B cell (primary cell): Measurements from ENCODE around the gene EPHA7. TPM values are rescaled to one million over a fixed set of nuclear protein-coding genes. Genes with fewer than 3 reads are reported as not detected.

Experiments
- ATAC-seq: fragments of 200-7000 bp; cut with Tn5 transposase; one replicate; pipeline ENCODE4 v1.10.0; 2021; ENCODE audit warnings: low read depth, mild to moderate bottlenecking, moderate number of reproducible peaks, moderate library complexity
- CTCF ChIA-PET: fragments of 350-600 bp; sonication (Branson Sonifier 250); formaldehyde crosslinking; loops from one replicate; lab custom pipeline; 2021; ENCODE audit warnings: antibody characterized with exemption, inconsistent platforms; lab: Charles Lee
- POLR2A ChIA-PET: fragments of 350-600 bp; sonication (Branson Sonifier 250); formaldehyde crosslinking; loops from one replicate; lab custom pipeline; 2021; ENCODE audit warnings: antibody characterized with exemption; lab: Charles Lee
- DNase-seq: peaks from one replicate; pipeline ENCODE4 v3.0.0; 2013
- H2AFZ ChIP-seq: 2 replicates; pipeline ENCODE4 v1.6.1; 2012; ENCODE audit warnings: mild to moderate bottlenecking, low read depth, low read length; ENCODE audit not compliant: insufficient read depth, poor library complexity, severe bottlenecking
- H3K27ac ChIP-seq, 2 donors: 1 replicate in 1 of 2; 2 replicates in 1 of 2; pipeline ENCODE4 v1.5.1; 2012 to 2013; ENCODE audit warnings: low read length in 2 of 2, mild to moderate bottlenecking in 2 of 2, moderate library complexity in 1 of 2
- H3K27me3 ChIP-seq, 4 experiments: fragments of 200-600 bp in 1 of 4; sonication (generic) in 1 of 4; replicated peaks in 1 of 4; 1 replicate in 2 of 4; 2 replicates in 2 of 4; pipeline versions ENCODE4 v1.6.1 to v1.7.0; 2013 to 2016; ENCODE audit warnings: low read length in 3 of 4, mild to moderate bottlenecking in 2 of 4, mixed read lengths in 1 of 4, moderate library complexity in 1 of 4; ENCODE audit not compliant: insufficient read depth in 4 of 4, control insufficient read depth in 3 of 4; ENCODE audit errors: control extremely low read depth in 1 of 4
- H3K36me3 ChIP-seq, 2 experiments: replicated peaks in 1 of 2; 1 replicate in 1 of 2; 2 replicates in 1 of 2; pipeline versions ENCODE4 v1.6.1 to v1.7.1; 2013; ENCODE audit warnings: low read length in 1 of 2; ENCODE audit not compliant: insufficient read depth in 2 of 2, control insufficient read depth in 1 of 2; ENCODE audit errors: control extremely low read depth in 1 of 2, extremely low read depth in 1 of 2
- H3K4me1 ChIP-seq, 2 donors: fragments of 200-600 bp in 1 of 2; sonication (generic) in 1 of 2; 1 replicate in 1 of 2; 2 replicates in 1 of 2; pipeline versions ENCODE4 v1.5.1 to v1.6.1; 2013 to 2017; ENCODE audit warnings: low read length in 2 of 2; ENCODE audit not compliant: control insufficient read depth in 2 of 2, insufficient read depth in 2 of 2
- H3K4me2 ChIP-seq: replicated peaks from 2 replicates; pipeline ENCODE3; 2012; ENCODE audit warnings: mild to moderate bottlenecking, low read depth, low read length; ENCODE audit not compliant: poor library complexity, severe bottlenecking
- H3K4me3 ChIP-seq, 5 experiments: fragments of 200-600 bp in 1 of 5; sonication (generic) in 1 of 5; 1 replicate in 3 of 5; 2 replicates in 2 of 5; pipeline versions ENCODE4 v1.5.1 to v1.7.0; 2011 to 2016; ENCODE audit warnings: low read length in 4 of 5, mild to moderate bottlenecking in 4 of 5, low read depth in 2 of 5, control low read depth in 1 of 5, moderate library complexity in 1 of 5; ENCODE audit not compliant: insufficient read depth in 1 of 5; ENCODE audit errors: control extremely low read depth in 1 of 5, extremely low read depth in 1 of 5
- H3K79me2 ChIP-seq: fragments of 200-600 bp; sonication (generic); one replicate; pipeline ENCODE4 v1.6.0; 2016; ENCODE audit warnings: low read length; ENCODE audit not compliant: control insufficient read depth, insufficient read depth
- H3K9ac ChIP-seq: fragments of 200-600 bp; sonication (generic); 2 replicates; pipeline ENCODE4 v1.6.1; 2017; ENCODE audit warnings: mild to moderate bottlenecking, low read length, moderate library complexity
- H3K9me3 ChIP-seq, 3 donors: one replicate each; pipeline versions ENCODE4 v1.6.1 to v1.7.1; 2013; ENCODE audit warnings: low read length in 2 of 3; ENCODE audit not compliant: control insufficient read depth in 2 of 3, insufficient read depth in 1 of 3; ENCODE audit errors: control extremely low read depth in 1 of 3
- H4K20me1 ChIP-seq: 2 replicates; pipeline ENCODE4 v1.6.0; 2012; ENCODE audit warnings: mild to moderate bottlenecking, low read length; ENCODE audit not compliant: insufficient read depth, control insufficient read depth, poor library complexity, severe bottlenecking
- H3K27ac Mint-ChIP-seq: one replicate; pipeline ENCODE4 v1.8.0; 2021; ENCODE audit warnings: mixed read lengths
- H3K27me3 Mint-ChIP-seq: one replicate; pipeline ENCODE4 v1.8.0; 2021; ENCODE audit warnings: mixed read lengths
- H3K4me1 Mint-ChIP-seq: one replicate; pipeline ENCODE4 v1.8.0; 2021; ENCODE audit warnings: mixed read lengths
- H3K4me3 Mint-ChIP-seq: one replicate; pipeline ENCODE4 v1.8.0; 2021; ENCODE audit warnings: mixed read lengths
- H3K9me3 Mint-ChIP-seq: one replicate; pipeline ENCODE4 v1.8.0; 2022; ENCODE audit warnings: mixed read lengths; ENCODE audit not compliant: insufficient read depth
- EZH2 ChIP-seq: IDR thresholded peaks from 2 replicates; pipeline ENCODE4 v1.6.1; 2012; ENCODE audit warnings: borderline replicate concordance, low read depth, mild to moderate bottlenecking, moderate library complexity, low read length; ENCODE audit not compliant: insufficient read depth, poor library complexity, severe bottlenecking
- whole genome bisulfite sequencing: methylation state at CpG from one replicate; pipeline ENCODE4 v1.1.5; 2013; ENCODE audit warnings: missing lambda C conversion rate; ENCODE audit not compliant: insufficient coverage; 5-methylcytosine and 5-hydroxymethylcytosine counted together
- intact Hi-C: fragments of 100-400 bp; cut with micrococcal nuclease; formaldehyde crosslinking; loops from one replicate; pipeline ENCODE4 v1.10.0; 2022
- polyA plus RNA-seq: library from polyadenylated mRNA; depleted of rRNA; stranded (reverse); fragments of >200 nt; gene quantifications from 2 replicates; pipeline ENCODE4 v1.2.3, GENCODE V29; 2012
- total RNA-seq, 2 donors: library from RNA; stranded (reverse); fragments of 120-200 nt in 1 of 2; gene quantifications; 1 replicate in 1 of 2; 2 replicates in 1 of 2; pipeline versions ENCODE4 v1.2.3 to v1.2.4, GENCODE V29; 2013 to 2022
- TF ChIP-seq, protein P1 (sequence below): fragments of 200-600 bp; IDR thresholded peaks from one replicate; pipeline ENCODE4 v1.8.0; 2022; ENCODE audit warnings: antibody characterized with exemption, mild to moderate bottlenecking

The EPHA7 gene
- total and polyA plus RNA-seq, 2 donors (not counting 1 experiment from before 2014, with no cell fraction given) = not detected

DNA sequence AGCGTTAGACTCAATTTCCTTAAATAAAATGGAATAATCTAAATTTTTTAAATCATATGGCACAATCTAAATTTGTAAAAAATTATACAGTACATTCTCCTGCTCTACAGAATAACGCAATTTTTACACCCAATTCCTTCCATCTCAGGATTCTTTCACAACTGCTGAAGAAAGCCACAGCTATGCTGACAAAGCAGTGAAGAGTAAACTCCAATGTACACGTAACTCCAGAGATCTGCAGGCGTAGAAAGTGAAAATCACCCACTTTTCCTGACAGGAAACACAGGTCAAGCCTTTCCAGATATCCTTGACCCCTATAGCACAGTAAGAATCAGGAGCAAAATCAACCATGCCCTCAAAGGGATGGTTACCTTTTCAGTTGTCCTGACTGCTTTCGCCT, 27.4 kb downstream of the EPHA7 start:
- Histone ChIP-seq H3K4me1 (no peaks in the 10 kb centered on the region), H3K79me2 (no peaks in the 10 kb centered on the region), H4K20me1 (no peaks in the 10 kb centered on the region), H2AFZ (no peak overlapping the region), H3K4me3 (no peak overlapping the region), H3K27ac (no peak overlapping the region), H3K36me3 (no peaks in the 10 kb centered on the region), H3K4me2 (no peak overlapping the region), H3K9me3 (no peaks in the 10 kb centered on the region), H3K9ac (no peak overlapping the region), H3K27me3 (no peaks in the 10 kb centered on the region)
- WGBS = 78% methylated on average over 3 of the region's 5 CpGs
- intact Hi-C loops = no loop called here
- ChIA-PET POLR2A (no interaction called here), CTCF (no interaction called here)
- Mint-ChIP-seq H3K4me1 (no peaks in the 10 kb centered on the region), H3K27ac (no peak overlapping the region), H3K9me3 (no peaks in the 10 kb centered on the region), H3K27me3 (no peaks in the 10 kb centered on the region), H3K4me3 (no peak overlapping the region)
- DNase-seq (no peak), ATAC-seq (no peak)
- no peak for TF ChIP-seq EZH2
- TF ChIP-seq, protein P1, sequence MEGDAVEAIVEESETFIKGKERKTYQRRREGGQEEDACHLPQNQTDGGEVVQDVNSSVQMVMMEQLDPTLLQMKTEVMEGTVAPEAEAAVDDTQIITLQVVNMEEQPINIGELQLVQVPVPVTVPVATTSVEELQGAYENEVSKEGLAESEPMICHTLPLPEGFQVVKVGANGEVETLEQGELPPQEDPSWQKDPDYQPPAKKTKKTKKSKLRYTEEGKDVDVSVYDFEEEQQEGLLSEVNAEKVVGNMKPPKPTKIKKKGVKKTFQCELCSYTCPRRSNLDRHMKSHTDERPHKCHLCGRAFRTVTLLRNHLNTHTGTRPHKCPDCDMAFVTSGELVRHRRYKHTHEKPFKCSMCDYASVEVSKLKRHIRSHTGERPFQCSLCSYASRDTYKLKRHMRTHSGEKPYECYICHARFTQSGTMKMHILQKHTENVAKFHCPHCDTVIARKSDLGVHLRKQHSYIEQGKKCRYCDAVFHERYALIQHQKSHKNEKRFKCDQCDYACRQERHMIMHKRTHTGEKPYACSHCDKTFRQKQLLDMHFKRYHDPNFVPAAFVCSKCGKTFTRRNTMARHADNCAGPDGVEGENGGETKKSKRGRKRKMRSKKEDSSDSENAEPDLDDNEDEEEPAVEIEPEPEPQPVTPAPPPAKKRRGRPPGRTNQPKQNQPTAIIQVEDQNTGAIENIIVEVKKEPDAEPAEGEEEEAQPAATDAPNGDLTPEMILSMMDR = no peak

GRCh38 chr6:93389192-93389591, 30.2 kb downstream of the EPHA7 start:
- no peak for TF ChIP-seq EZH2
- TF ChIP-seq, protein P1 = no peak
- ChIA-PET POLR2A (no interaction called here), CTCF (no interaction called here)
- intact Hi-C loops = no loop called here
- Mint-ChIP-seq H3K4me3 (no peak overlapping the region), H3K27ac (no peak overlapping the region), H3K27me3 (no peaks in the 10 kb centered on the region), H3K9me3 (no peaks in the 10 kb centered on the region), H3K4me1 (no peaks in the 10 kb centered on the region)
- WGBS = no CpG with 5 or more reads among the region's 4 CpGs
- no peak for DNase-seq
- Histone ChIP-seq H4K20me1 (no peaks in the 10 kb centered on the region), H3K4me2 (no peak overlapping the region), H3K27me3 (no peaks in the 10 kb centered on the region), H2AFZ (no peak overlapping the region), H3K4me1 (no peaks in the 10 kb centered on the region), H3K36me3 (no peaks in the 10 kb centered on the region), H3K9ac (no peak overlapping the region), H3K27ac (no peak overlapping the region), H3K79me2 (no peaks in the 10 kb centered on the region), H3K9me3 (peaks cover 0 to 4% (median 0%) of the 10 kb centered on the region in 3 donors), H3K4me3 (no peak overlapping the region)
- no peak for ATAC-seq
